H4 (cell line): Measurements from ENCODE around the gene ADNP. TPM values are rescaled to one million over a fixed set of nuclear protein-coding genes. Genes with fewer than 3 reads are reported as not detected.

Experiments used
- DNase-seq: peaks from one replicate; pipeline ENCODE4 v3.0.0-alpha.2; 2015; ENCODE audit warnings: low spot score
- total RNA-seq: library from RNA; depleted of rRNA; stranded (reverse); fragments of >200 nt; shearing (Covaris generic); gene quantifications from 2 replicates; pipeline ENCODE4 v1.2.3, GENCODE V29; 2014

The ADNP gene
- total RNA-seq, 1 experiment from 2014 or later = 18.1 TPM

DNA sequence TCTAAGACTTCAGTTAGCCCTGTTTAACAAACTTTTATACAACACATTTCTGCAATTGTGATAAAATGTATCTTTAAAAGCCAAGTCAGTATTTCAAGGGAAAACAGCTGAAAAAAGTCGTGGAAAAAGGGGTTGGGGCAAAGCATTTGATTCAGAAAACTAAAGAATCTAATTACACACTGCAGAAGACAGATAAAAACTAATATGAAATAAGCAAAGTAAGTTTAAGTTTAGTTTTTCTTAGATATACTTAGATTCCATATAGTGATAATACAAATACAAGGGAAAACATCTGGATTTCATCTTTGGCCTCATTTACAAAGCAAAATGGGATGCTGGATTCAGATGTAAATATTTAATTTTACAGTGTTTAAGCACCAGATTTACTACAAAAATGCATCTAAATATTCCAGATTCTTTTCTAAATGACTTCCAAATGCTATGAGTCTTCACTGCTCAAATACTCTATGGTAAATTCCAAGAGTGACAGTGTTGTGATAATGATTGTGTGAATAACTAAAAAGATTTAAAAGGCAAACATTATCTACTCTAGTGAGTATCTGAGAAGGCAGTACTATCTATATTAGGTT, 1.5 kb upstream of the ADNP start:
- no peak for DNase-seq

DNA sequence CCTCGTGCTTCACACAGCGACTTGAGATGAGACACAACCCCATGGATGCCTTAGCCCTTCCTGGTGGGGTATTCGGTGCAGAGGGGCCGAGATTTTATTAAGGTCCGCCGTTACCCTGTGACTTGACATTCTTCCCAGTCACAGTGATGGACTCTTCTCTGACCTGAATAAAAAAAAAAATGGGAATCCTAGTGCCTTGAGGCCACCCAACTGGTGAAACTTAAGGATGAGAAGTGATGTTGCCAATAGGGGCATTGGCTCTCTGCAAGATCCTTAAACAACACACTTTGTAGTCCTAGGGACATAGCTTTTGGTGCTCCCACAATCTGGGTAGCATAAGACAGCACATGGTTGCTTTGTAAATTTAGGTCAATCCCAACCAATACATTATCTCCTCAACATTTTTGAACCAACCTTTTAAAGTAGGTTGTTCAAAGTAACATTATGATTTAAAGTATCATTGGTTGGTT, 814 bp upstream of the ADNP start:
- no peak for DNase-seq

DNA sequence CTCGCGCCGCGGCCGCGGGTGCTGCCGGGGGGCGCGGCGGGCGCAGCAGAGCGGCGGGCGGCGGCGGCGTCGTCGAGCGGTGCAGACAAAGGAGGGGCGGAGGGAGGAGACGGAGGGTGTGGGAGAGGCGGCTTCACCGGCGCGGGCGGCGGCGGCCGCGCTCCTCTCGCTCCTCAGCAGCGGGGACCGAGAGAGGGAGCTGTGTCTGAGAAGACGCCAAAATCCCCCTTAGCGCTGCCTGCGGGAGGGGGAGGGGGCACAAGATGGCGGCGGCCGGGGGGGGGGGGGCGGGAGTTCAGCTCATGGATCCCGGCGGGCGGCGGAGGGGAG, 296 bp downstream of the ADNP start:
- no peak for DNase-seq

DNA sequence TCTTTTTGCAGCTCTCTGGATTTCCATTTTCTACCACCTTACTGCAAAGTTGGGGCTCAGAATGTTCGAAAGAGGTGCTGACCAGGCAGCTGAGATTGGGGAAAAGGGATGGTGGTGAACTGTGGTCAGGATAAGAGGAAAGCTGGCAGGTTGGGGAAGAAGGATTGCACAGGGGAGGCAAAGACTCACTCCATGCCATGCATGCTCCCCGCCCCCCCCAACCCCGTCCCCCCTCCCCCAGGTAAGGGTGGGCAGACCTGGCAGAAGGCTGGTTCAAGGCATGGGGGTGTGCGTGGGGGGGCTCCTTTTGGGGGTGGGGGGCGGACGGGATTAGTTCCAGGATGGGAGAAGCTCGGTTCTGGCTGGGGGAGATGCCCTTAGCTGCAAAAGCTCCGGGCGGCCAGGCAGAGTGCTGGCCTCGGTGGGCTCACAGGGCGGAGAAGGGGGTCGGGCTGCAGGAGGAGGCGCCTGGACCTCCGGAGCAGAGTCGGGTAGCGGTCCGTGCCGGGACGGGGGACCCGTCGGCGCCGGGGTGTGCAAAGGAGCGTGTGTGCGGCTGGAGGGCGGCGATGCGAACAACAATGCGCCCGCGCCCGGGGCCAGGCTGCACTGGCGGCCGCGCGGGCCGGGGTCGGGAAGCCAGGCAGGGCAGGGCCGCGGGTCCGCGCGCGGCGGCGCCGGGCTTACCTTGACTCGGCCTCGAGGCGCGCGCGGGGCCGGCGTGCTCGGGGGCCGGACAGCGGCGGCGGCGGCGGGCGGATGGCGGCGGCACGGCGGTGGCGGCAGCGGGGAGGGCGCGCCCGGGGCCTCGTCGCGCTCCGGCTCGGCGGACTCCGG, 880 bp downstream of the ADNP start:
- DNase-seq = no peak

DNA sequence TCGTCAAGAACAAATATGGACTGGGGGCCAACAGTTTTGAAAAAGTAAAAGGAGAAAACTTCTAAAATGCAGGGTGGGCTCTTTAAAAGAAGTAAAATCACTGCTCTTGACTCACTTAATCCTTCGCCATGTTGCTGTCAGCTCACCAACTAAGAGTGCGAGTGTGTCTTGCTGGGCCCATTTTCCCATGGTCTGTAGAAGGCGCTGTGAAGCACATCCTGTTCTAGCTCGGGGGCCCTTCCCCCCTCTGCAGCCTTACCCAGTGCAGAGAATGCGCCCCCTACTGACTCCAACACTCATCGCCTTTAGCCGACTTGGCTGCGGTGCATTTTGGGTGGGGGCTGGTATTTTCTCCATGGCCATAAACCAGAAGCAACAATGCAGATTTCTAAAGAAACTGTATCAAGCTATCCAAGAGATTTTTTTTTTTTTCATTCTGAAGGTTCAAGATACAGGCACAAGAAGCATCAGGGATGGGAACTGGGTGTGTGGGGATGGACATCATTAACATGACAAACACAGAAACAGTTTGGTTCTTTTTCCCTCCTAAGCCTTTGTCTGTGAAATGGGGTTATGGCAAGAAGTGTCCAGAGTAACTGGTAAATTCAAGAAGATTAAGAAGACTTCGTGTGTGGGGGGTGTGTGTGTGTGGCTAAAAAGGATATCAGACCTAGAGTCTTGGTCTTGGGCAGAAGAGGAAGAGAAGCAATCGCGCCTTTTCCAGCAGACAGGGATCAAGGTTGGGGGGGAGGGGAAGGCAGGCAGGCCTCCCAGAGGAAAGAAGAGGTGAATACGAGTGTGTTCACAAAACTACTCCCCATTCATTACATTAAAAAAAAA, 1.7 kb downstream of the ADNP start:
- DNase-seq = peak; percentile 96

DNA sequence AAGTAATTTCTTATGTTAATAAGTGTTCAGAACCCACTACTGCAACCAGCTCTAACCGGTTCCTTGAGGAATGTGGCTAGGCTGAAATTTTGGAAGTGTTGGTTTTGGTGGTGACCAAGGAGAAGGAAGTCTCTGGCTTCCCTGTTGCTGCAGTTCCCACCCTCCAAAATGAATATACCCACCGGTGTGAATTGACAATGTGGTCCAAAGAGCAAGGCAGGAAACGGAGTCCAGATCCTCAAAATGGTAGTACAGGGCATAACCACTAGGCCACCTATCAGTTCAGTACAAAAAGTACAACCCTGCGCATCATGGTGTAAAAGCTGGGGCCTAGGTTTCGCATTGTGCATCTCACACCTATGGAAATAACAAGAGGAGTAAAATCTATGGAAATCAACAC, 2.8 kb downstream of the ADNP start:
- no peak for DNase-seq

DNA sequence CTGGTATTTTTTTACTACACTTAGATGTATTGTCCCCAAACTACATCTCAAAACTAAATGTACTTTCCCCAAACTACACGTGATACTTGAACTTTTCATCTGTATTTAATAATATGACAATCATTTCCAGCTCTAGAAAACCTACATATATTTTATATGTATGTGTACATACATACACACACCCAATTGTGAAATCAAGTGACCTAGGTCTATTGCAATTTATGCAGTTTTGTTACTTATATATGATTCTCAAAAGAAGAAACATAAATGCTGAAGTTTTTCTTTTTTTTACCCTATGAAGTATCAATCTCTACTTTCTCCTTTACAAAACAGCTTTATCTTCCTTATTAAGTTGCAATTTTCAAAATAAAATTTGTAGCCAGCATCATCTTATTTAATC, 4.7 kb downstream of the ADNP start:
- DNase-seq = no peak

DNA sequence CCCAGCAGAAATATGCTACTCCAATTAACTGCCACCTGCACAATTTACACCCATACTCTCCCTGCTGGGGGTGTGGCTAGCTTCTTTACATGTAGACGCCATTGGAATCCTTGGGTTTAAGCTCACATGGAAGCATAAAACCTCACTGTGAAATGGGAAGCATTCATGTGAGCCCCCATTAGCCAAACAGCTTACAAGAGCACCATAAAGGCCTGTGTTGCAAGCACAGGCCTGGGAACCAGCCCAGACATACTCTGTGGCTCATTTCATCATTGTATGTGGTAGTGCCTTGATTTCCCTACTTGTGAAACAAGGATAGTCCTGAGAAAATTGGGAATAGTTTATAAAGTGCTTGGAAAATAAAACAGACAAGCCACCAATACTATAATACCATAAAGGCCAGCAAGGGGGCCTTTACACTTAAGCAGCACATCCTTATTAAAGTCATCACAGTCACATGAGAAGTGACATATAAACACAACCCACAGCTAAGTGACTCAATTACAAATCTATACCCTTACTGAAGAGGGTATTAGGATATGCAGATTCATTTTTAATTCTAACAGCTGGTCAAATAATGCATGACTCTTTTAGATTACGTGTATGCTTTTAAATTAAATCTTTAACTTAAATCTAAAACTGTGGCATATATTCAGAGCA, 6.8 kb downstream of the ADNP start:
- DNase-seq = no peak

DNA sequence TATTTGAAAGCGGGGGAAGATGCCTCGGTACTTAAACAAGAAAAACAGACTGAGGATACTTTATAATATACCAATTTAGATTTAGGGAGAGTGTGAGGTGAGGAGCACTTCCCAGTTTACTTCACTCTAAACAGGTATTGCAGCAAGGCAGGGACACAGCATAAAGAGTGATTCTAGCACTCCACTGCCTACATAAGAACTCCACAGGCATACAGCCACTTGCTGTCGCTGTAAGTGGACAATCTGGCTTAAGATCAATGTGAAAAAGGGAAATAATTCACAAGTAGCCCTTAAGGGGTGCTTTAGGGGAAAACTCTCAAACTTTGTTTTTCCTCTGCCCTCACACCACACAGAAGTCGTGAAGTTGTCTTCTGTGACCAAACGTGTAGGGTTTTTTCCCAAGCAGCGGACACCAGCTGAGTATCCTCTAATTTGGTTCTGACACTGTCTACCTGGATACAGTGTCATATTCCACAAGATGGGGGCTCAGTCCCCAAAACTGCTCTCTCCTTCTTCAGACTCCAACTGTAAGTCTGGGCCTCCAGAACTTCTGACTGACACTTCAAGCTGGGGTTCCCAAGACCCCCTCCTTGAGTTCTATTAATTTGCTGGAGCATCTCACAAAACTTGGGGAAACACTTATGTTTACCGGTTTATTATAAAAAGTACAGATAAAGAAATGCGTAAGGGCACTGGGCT, 9.3 kb downstream of the ADNP start:
- DNase-seq = no peak

DNA sequence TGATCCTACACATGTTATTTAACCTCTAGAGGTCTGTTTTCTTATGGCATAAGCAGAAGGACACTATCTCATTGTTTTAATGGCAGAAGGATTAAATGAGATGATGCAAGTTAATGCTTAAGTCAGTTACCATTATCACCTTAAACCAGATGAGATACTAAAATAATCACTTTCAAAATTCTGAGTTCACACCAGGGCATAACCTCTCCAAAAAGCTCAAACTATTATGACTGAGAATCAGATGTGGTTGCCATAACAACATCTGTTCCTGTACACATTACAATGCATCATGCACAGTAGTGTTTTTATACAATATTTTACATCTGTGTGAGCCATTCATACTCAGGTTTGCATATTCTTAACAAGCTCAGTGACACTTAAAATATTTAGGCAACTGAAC, 10.2 kb downstream of the ADNP start:
- no peak for DNase-seq

DNA sequence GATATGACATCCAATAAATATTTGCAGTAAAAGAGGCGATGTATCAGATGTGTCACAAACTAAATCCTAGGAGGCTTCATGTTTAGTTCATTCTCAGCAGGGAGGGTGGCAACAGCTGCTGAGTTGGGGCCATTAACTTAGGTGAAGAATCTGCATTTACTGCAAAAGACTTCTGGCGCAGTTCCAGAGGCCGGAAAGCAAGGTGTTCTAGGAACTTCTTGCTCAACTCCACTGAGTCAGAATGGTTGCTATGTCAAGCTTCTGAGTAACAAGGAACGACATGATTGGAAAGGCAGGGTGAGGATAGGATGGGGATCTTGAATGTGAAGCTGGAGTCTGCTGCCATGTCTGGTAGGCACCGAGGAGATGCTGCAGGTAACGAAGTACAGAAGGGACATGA, 11.7 kb downstream of the ADNP start:
- peak; percentile 17 for DNase-seq

DNA sequence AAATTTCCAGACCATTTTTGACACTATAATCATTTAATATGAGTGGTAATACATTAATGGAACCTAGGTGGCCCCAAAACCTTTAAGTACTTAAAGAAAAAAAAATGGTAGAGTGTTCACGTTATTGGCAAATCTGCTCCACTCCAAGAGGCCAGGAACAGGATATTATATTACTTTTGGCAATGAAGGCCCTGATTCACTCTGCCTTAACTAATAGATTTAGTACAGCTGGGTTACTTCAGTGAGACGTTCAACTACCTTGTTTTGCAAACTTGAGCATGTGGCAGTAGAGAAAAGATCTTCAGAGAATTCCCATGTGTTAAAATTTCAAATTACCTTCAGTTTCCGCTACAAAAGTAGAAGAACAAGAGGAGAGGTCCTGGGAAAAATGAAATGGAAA, 12.8 kb downstream of the ADNP start:
- DNase-seq = no peak

DNA sequence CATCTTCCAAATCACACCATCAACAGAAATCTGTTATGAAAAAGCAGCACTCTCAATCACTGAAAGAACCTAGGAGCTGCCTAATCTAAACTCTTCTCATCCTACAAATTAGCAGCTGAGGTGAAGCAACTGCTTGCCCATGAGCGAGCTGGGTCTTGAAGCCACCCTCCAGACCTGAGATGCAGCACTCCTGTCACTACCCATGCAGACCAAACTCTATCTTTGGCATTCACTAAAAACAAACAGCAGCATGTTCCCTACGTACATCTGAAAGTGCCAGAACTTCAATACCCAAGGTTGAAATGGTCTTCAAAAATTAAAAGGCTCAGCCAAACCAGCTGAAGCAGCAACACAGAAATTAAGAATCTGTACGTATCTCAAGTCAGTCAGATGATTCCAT, 14.3 kb downstream of the ADNP start:
- no peak for DNase-seq

DNA sequence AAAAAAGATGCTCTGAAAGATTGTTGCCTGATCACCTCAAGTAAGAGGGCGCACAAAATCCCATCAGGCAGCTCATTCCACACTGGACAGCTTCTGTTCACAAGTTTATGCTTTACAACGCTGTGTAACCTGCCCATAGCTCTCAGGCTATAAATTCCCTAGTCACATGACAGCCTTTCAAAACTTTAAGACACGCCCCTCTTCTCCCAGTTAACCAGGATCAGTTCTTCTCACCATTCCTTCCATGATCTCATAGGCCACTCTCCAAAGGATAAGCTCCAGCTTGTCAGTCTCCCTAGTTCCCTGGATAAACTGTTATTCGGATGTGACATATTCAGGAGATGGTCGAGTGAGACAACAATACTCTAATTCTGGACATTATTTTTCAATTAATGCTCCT, 15.0 kb downstream of the ADNP start:
- DNase-seq = peak; percentile 29

DNA sequence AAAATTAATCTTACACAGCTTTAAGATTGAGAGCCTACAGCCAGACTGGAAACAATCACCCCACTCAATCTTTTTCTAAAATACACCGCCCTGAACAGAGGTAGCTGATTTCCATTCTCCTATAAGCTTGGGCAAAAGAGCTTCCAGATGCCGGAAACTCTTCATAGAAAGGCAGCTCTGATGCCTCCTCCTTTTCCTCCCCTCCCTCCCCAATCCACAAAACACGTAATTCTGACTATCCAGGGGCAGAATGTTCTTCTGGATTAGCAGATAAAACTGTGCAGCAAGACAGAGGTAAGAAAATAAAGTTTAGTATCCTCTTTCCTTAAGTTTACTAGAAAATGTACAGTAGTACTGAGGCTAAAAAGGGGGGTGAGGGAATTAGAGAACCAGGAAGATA, 15.8 kb downstream of the ADNP start:
- no peak for DNase-seq

DNA sequence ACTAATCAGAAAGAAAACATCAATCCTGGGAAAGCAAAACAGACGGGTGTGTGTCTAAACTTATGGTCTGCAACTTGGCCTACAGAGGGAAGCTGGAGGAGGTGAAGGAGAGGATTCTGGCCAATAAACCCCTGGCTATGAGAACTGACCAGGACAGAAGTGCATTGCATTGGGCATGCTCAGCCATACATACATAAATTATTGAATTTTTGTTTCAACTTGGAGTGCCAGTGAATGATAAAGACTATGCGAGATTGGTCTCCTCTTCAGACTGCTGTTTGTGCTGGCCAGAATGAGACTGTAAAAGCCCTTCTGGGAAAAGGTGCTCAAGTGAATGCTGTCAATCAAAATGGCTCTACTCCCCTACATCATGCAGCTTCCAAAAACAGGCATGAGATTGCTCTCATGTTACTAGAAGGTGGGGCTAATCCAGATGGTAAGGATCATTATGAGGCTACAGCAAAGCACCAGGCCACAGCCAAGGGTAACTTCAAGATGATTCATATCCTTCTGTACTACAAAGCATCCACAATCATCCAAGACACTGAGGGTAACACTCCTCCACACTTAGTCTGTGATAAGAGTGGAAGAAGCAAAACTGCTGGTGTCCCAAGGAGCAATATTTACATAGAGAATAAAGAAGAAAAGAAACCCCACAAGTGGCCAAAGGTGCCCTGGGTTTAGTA, 17.4 kb downstream of the ADNP start:
- DNase-seq = no peak

DNA sequence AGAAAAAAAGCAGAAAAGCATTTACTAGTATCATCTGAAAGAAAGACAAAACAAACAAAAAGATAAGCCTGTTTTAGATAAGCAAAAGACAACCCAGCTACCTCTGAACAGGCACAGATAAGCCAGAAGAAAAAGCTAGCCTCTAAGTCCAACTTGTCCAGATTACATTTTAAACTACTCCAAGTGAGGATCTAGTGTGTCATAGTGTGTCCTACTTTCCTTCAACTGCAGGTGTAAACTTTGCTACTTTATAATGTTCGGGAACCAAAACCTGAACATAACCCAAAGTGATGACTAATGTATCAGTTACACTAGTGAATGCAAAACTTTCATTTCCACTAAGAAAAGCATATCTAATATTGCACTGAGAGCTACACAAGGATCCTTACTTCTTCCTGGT, 19.5 kb downstream of the ADNP start:
- DNase-seq = no peak

DNA sequence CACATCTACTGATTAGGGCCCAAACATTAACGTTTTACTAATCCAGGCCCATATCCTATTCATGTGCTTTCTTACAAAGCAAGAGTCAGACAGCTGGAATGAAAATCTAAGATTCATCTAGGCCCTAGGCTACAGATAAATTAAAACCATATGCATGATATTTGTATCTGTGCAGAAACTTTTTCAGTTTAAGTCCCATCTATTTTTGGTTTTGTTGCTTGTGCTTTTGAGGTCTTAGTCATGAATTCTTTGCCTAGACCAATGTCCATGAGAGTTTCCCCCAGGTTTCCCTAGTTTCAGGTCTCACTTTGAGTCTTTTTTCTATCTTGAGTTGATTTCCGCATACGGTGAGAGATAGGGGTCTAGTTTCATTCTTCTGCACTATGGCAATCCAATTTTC, 20.2 kb downstream of the ADNP start:
- no peak for DNase-seq

DNA sequence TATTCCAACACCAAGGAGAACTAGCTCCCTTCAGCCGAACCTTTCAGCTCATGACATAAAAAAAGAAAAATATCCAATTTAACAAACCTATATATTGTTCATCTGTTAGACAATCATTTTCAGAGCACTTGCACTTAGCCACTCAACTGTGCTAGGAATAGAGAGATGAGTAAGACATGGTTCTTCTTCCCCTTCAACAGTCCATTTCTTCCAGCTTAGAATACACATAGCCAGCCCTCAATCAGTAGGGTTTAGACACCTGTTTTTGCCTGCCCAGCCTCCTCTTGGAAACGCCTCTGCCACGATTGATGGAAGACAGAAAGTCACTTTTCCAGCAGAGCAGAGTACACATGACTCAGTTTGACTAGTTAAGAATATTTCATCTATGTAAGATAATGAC, 21.8 kb downstream of the ADNP start:
- DNase-seq = no peak

DNA sequence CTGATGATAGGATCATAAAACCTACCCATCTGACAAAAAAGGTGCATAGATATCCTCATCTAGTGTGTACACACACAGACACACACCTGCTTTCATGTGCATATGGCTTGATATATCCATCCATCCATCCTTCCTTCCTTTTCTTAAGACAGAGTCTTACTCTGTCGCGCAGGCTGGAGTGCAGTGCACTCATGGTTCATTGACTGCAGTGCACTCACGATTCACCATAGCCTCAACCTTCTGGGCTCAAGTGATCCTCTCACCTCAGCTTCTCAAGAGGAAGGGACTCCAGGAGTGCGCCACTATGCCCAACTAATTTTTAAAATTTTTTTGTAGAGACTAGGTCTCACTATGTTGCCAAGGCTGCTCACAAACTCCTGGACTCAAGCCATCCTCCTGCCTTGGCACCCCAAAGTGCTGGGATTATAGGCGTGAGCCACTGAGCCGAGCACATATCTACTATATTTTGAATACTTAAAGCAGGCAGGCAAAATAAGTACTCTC, 27.1 kb downstream of the ADNP start:
- DNase-seq = no peak
